OCI-LY1 (cell line): ENCODE measurements around the gene BPTF.

Source experiments
- H2AFZ ChIP-seq: fragments of 200-600 bp; sonication (generic), shearing (Covaris generic); 2 replicates; pipeline ENCODE4 v1.6.0; 2014; ENCODE audit warnings: antibody characterized with exemption, mild to moderate bottlenecking, low read length
- H3F3A ChIP-seq: fragments of 200-600 bp; sonication (generic), shearing (Covaris generic); 2 replicates; pipeline ENCODE4 v1.6.0; 2014; ENCODE audit warnings: mild to moderate bottlenecking, antibody characterized with exemption, low read length, moderate library complexity; ENCODE audit not compliant: insufficient read depth
- H3K27ac ChIP-seq: fragments of 200-600 bp; sonication (generic); 2 replicates; pipeline ENCODE4 v1.5.1; 2014; ENCODE audit warnings: low read length, mixed run types, mild to moderate bottlenecking, low read depth; ENCODE audit not compliant: poor library complexity, severe bottlenecking
- H3K27me3 ChIP-seq: fragments of 200-600 bp; sonication (generic); 2 replicates; pipeline ENCODE4 v1.6.0; 2014; ENCODE audit warnings: antibody characterized with exemption, mild to moderate bottlenecking, low read length, moderate library complexity; ENCODE audit not compliant: insufficient read depth
- H3K36me3 ChIP-seq: fragments of 200-600 bp; sonication (generic); 2 replicates; pipeline ENCODE4 v1.6.1; 2014; ENCODE audit warnings: mild to moderate bottlenecking, antibody characterized with exemption, low read length, moderate library complexity, mixed read lengths; ENCODE audit not compliant: insufficient read depth
- H3K4me1 ChIP-seq: fragments of 200-600 bp; sonication (generic); 2 replicates; pipeline ENCODE4 v1.5.1; 2014; ENCODE audit warnings: mild to moderate bottlenecking, low read length, moderate library complexity; ENCODE audit not compliant: insufficient read depth, severe bottlenecking
- H3K4me2 ChIP-seq: fragments of 200-600 bp; sonication (generic), shearing (Covaris generic); 2 replicates; pipeline ENCODE4 v1.6.1; 2014; ENCODE audit warnings: low read length
- H3K4me3 ChIP-seq: fragments of 200-600 bp; sonication (generic); 2 replicates; pipeline ENCODE4 v1.5.1; 2014; ENCODE audit warnings: low read length, low read depth, mild to moderate bottlenecking, mixed read lengths; ENCODE audit not compliant: poor library complexity, severe bottlenecking
- H3K79me2 ChIP-seq: fragments of 200-600 bp; shearing (Covaris generic); 2 replicates; pipeline ENCODE4 v1.6.1; 2016; ENCODE audit warnings: mixed run types, low read length, mixed read lengths; ENCODE audit not compliant: insufficient read depth
- H3K9ac ChIP-seq: fragments of 200-600 bp; sonication (generic), shearing (Covaris generic); 2 replicates; pipeline ENCODE4 v1.6.1; 2014; ENCODE audit warnings: mild to moderate bottlenecking, low read length, mixed read lengths
- H3K9me2 ChIP-seq: fragments of 200-600 bp; sonication (generic), shearing (Covaris generic); 2 replicates; pipeline ENCODE4 v1.6.1; 2014; ENCODE audit warnings: low read depth, mild to moderate bottlenecking, low read length, mixed read lengths
- H3K9me3 ChIP-seq: fragments of 200-600 bp; shearing (Covaris generic); 2 replicates; pipeline ENCODE4 v1.6.1; 2014; ENCODE audit warnings: low read length, mixed read lengths
- H4K20me1 ChIP-seq: fragments of 200-600 bp; sonication (generic), shearing (Covaris generic); 2 replicates; pipeline ENCODE4 v1.6.0; 2016; ENCODE audit warnings: mild to moderate bottlenecking, low read length; ENCODE audit not compliant: insufficient read depth
- CTCF ChIP-seq: fragments of 200-600 bp; sonication (generic), shearing (Covaris generic); IDR thresholded peaks from 2 replicates; pipeline ENCODE4 v1.5.1; 2017; ENCODE audit warnings: mild to moderate bottlenecking, antibody characterized with exemption, low read length, moderate library complexity, mixed read lengths
- EZH2 ChIP-seq: fragments of 200-600 bp; sonication (generic), shearing (Covaris generic); IDR thresholded peaks from 2 replicates; pipeline ENCODE4 v1.8.0; 2017; ENCODE audit warnings: borderline replicate concordance, mixed run types, mild to moderate bottlenecking, antibody characterized with exemption, low read length, moderate library complexity, mixed read lengths

Gene BPTF

GRCh38 chr17:67998466-67998865 is 173.2 kb downstream of the BPTF start:
- no peaks in the 10 kb centered on the region for H3K27me3 ChIP-seq

GRCh38 chr17:67999291-67999911 is 174.1 kb downstream of the BPTF start:
- Histone ChIP-seq H2AFZ (no peak overlapping the region), H3K4me1 (peaks cover 22% of the 10 kb centered on the region), H4K20me1 (no peaks in the 10 kb centered on the region), H3K9ac (no peak overlapping the region), H3K4me3 (no peak overlapping the region), H3K79me2 (no peaks in the 10 kb centered on the region), H3K27ac (no peak overlapping the region), H3K9me2 (no peaks in the 10 kb centered on the region), H3K4me2 (no peak overlapping the region), H3F3A (no peaks in the 10 kb centered on the region), H3K36me3 (no peaks in the 10 kb centered on the region), H3K9me3 (no peaks in the 10 kb centered on the region), H3K27me3 (no peaks in the 10 kb centered on the region)
- no peak for TF ChIP-seq EZH2
- no peak for TF ChIP-seq CTCF

More at GRCh38 chr17:67998466-67998865, 173.2 kb downstream of the BPTF start:
- Histone ChIP-seq H3K4me3 (no peak overlapping the region), H3K9me2 (no peaks in the 10 kb centered on the region), H3K9ac (no peak overlapping the region), H3K9me3 (no peaks in the 10 kb centered on the region), H3K36me3 (no peaks in the 10 kb centered on the region), H3K27ac (no peak overlapping the region), H3F3A (no peaks in the 10 kb centered on the region), H3K4me1 (peaks cover 26% of the 10 kb centered on the region), H2AFZ (no peak overlapping the region), H3K4me2 (no peak overlapping the region), H3K79me2 (no peaks in the 10 kb centered on the region), H4K20me1 (no peaks in the 10 kb centered on the region)
- TF ChIP-seq CTCF (no peak), EZH2 (no peak)

- H3F3A ChIP-seq, result no peaks in the 10 kb centered on the region
- H3K9ac ChIP-seq, result no peak overlapping the region
- no peak overlapping the region for H2AFZ ChIP-seq
- no peaks in the 10 kb centered on the region for H3K9me2 ChIP-seq
- no peak overlapping the region for H3K27ac ChIP-seq
- no peaks in the 10 kb centered on the region for H3K27me3 ChIP-seq
- H3K4me2 ChIP-seq, result no peak overlapping the region
- no peaks in the 10 kb centered on the region for H4K20me1 ChIP-seq
- H3K4me3 ChIP-seq, result no peak overlapping the region
- no peaks in the 10 kb centered on the region for H3K79me2 ChIP-seq
- H3K9me3 ChIP-seq, result no peaks in the 10 kb centered on the region
- H3K4me1 ChIP-seq, result no peaks in the 10 kb centered on the region
- H3K36me3 ChIP-seq, result no peaks in the 10 kb centered on the region
- TF ChIP-seq CTCF (no peak), EZH2 (no peak)
These were observed 178.9 kb downstream of the BPTF start for GRCh38 chr17:68004201-68004600.
